HG03432 (cell line): ENCODE data around the gene AGAP3.

Source experiments
- ATAC-seq: cut with Tn5 transposase; IDR thresholded peaks from one replicate; pipeline ENCODE4 v1.9.1; 2021; ENCODE audit warnings: mild to moderate bottlenecking, moderate library complexity; ENCODE audit not compliant: unreplicated experiment

AGAP3 gene

DNA sequence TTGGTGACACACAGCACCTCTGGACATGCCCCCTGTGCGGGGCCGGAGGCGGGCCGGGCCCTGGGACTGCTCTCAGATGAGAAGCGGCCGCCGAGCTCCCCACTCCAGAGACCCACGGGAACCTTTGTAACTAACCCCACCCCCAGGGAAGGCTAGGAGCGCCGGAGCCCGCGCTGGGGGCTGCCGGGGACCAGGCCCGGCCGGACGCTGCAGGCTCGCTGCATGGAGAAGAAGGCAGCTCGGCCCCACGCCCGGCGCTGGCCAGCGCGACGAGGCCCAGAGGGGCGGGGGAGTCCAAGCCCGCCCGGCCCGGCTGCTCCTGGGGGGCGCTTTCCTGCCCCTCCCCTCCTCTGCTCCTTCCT is 36.5 kb downstream of the AGAP3 start:
- no peak for ATAC-seq

- no peak for ATAC-seq
Observed at GRCh38 chr7:151123158-151123821, 37.0 kb downstream of the AGAP3 start.

- ATAC-seq: peak; percentile 89
Observed at GRCh38 chr7:151123822-151124464, 37.7 kb downstream of the AGAP3 start.

DNA sequence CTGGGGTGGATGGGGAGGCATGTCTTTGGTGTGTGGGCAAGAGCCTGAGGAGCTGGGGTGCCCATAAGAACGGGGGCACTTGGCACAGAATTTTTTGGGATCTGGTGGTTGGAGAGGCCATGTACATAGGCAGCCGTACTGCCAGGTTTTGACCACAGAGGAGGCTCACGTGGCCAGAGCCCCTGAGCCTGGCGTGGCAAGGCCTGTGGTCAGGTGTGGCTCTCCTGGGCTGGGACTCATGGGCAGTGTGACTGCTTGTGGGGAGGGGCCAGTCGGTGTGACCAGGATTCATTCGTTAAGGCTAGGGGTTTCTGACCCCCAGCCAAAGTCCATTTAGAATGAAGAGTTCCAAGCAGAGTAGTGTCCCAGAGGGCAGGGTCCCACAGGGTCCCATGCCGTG is 38.2 kb downstream of the AGAP3 start:
- no peak for ATAC-seq

GRCh38 chr7:151124899-151125399 is 38.7 kb downstream of the AGAP3 start:
- no peak for ATAC-seq

GRCh38 chr7:151125470-151125845 is 39.2 kb downstream of the AGAP3 start:
- no peak for ATAC-seq

DNA sequence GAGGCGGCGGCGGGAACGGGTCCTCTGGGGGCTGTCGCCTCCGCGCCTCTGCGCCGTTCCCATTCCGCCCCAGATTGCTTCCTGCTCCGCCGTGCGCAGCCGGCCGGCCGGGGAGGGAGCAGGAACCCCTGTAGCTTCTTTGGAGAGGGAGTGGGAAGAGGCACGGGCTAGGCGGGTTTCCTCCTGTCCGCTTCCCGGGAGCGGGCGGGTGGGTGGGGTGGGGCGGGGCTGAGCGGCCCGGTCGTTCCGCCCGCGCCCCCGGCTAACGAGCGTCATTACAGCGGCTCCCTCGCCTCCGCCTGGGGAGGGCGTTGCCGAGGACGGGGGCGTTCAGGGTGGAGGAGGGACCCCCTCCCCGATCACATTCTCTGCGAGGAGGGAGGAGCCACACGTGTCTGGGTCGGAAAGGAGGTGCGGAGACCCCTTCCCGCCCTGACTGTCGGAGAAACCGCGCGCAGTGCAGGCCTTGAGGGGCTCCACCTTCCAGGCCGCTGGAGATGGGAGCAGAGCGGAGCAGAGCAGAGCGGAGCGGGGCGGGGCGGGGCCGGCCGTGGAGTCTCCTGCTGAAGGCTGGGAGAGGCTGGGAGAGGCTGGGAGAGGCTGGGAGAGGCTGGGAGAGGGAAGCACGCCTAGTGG is 39.7 kb downstream of the AGAP3 start:
- no peak for ATAC-seq

DNA sequence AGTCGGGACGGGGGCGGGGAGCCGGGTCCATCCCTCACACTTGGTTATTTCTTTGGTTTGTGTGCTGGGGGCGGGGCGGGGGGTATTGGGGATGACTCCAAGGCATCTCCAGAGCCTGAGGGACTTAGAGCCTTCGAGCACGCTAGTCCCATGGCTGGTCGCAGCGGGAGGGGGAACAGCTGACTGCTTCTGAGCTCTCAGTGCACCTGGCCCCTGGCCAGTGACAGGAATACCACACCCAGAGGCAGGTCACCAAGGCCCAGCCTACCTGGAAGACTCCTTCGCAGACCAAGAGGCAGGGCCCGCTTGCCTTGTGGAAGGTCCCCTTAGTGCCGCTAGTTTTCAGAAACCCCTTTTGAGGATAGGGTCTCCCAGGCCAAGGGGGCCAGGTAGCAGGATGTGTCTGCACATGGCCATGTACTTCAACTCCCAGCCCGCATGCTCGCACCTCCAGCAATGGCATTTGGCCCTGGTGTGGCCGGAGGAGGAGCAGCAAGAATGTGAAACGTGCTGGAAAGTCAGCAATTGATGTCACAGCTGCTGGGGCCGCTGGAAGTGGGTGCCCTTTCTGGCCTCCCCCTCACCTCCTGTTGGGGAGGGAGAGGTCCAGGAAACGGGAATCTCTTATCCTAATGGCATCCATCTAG is 40.3 kb downstream of the AGAP3 start:
- no peak for ATAC-seq

- no peak for ATAC-seq
Observed at GRCh38 chr7:151128144-151128543, 41.9 kb downstream of the AGAP3 start.

- ATAC-seq: no peak
Observed at GRCh38 chr7:151128716-151129115, 42.4 kb downstream of the AGAP3 start.

DNA sequence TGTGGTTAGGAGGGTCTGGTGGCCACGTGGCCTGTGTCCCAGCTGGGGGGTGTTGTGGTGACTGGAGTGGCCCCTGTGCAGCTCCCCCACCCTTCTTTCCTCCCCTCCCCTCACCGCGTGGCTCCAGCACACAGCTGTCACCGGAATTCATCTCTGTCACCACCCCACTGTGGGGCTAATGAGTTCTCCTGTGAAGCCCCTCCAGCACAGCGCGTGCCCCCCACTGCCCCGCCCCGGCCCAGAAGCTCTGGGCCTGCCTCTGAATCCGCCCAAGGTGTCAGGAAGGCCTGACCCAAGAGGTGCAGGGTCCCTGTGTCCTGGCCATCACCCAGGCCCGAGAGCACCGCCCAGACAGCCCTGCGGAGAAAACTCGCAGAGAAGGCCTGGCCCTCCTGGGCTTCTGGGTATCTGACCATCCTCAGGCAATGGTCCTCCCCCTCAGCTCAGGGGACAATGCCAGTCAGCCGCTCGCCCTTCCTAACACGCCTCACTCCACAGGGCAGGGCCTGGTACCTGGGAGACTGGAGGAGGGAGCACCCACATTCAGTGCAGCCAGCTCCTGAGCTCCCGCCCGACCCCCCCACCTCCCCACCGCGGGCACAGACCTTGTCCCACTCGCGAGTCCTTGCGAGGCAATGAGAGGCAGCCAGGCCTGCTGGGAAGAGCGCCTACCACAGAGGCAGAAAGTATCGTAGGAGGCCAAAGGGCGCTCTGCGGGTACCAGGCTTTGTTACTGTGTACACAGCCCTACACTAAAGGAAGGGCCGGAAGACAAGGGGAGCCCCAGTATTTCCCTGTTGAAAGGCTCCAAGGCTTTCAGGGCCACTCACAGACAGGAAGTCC is 43.1 kb downstream of the AGAP3 start:
- ATAC-seq: no peak

DNA sequence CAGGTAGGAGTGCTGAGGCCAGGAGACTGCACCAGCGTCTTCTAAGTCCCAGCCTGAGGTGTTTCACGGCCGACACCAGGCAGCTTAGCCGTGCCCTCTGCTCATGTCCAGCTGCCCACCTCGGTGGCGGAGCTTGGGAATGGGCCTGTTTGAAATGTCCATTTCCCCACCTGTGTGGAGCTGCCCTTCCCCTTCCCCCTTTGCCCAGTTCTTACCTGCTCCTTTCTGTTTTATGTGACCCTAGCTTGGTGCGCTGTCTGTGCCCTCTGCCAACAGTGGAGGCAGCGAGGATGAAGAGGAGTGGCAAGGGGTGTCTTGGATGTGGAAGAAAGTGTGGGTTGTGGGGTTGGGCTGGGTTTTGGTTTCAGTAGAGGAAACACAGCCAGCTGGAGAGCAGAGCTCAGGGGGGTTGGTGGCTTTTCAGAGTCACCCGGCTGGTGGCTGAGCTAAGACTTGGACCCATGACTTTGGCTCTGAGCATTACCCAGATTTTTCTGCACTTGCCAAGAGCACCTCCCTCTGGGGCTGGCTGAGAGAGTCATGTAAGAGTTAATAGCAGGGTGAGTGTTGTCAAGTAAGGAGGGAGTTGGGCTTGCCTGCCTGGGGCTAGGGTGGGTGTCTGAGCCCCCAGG is 43.8 kb downstream of the AGAP3 start:
- no peak for ATAC-seq

DNA sequence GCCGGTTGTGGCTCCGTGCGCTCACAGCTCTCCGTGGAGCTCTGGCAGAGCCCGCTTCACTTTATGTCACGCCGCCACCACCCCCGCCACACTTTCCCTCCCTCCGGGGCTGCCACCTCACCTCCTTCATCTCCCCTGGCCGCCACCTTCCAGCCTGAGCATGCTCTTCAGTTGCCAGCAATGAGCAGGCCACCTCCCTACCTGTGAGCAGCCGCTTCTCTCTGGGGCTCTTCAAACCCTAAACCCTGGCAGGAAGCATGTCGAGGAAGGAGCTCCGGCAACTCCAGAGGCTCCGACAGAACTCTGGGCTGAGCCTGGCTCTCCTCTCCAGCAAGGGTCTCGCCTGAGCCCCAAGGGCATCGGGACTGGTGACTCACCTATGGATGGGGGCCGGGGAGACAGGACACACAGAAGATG is 44.5 kb downstream of the AGAP3 start:
- ATAC-seq: no peak

- no peak for ATAC-seq
Observed at GRCh38 chr7:151131224-151131591, 44.9 kb downstream of the AGAP3 start.

DNA sequence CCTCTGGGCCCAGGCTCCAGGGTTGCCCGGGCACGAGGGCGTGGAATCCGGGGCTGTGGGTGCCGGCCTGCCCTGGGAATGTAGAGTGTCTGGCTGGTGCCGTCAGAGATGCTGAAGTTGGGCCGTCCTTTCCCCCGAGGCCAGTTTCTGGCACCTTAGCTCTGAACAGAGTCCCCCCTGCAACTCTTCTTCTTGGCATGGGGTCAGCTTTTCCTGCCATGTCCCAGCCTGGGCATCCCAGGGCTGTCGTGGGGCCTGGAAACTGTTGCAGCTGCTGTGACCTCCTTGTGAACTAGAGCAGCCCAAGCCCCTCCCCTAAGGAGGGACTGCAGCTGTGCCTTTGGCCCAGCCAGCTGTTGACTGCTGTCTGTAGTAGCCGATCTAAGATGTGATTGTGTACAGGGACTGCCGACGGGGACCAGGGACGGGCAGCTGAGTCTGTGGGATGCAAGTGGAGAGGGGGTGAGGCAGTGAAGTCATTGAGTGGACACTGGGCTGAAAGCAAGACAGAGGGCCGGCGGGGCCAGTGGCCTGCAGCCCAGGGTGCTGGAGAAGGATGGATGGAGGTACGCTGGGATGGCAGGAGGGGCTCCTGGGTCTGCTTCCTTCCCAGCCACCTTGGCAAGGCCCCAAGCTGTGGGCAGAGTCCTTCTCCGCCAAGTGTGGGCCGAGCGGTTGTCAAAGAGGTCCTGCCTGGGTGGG is 45.5 kb downstream of the AGAP3 start:
- ATAC-seq: no peak

DNA sequence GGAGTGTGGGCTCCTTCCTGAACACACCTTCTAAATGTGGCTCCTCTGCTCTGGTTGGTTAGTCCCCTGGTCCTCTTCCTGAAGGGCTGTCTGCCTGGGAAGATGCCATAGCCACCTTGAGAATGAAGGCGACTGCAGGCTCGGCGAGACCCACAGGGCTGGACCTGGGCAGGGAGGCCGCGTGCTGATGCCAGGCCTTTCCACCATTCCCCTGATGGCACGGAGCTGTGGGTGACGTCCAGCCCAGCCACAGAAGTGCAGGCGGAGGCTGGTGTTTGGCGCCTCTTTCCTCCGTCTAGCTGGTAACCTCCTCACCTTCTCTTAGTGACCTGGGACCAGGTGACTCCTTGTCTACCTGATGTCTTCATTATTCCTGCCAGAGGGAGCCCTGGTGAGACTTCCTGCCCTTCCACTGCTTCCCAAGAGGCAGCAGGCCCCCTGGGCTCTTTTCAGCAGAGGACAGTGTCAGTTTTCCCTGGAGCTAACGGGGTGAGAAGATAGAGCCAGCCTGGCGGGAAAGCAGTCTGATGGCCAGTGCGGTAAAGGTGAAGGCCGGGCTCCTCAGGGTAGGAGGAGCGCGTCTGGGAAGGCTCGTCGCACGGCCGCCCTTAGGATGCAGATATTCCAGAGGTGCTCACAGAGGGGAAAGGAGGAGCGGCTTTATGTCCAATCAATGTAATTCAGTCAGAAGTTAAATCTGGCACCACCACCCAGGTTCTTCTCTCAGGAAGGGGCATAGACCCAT is 46.4 kb downstream of the AGAP3 start:
- no peak for ATAC-seq

DNA sequence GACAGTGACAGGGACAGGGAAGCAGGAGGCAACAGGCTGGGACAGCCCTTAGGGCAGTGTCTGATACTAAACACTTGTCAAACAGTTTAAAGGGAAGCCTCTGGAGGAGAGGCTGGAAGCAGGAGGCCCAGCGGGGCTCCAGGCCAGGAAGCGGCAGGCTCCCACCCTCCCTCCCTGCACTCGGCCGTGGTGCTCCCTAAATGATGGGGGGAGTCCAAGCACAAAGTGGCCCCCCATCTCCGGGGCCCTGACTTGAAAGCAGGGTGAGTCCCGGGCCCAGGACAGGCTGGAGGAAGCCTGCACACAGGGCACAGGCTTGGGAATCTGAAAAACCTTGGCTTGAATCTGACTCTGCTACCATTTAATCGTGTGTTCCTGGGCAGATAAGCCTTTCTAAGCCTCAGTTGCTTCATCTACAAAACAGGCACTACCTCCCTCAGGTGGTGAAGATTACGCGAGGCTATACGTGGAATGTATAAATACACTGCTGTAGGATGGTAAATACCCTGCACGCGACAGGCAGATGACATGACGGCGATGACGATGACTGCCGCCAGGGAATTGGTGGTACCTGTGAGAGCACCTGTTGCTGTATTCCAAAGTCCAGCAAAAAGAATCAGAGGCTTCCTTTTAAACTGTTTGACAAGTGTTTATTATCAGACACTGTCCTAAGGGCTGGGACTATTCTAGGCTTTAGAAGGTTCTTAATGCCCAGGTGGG is 47.2 kb downstream of the AGAP3 start:
- ATAC-seq: no peak

DNA sequence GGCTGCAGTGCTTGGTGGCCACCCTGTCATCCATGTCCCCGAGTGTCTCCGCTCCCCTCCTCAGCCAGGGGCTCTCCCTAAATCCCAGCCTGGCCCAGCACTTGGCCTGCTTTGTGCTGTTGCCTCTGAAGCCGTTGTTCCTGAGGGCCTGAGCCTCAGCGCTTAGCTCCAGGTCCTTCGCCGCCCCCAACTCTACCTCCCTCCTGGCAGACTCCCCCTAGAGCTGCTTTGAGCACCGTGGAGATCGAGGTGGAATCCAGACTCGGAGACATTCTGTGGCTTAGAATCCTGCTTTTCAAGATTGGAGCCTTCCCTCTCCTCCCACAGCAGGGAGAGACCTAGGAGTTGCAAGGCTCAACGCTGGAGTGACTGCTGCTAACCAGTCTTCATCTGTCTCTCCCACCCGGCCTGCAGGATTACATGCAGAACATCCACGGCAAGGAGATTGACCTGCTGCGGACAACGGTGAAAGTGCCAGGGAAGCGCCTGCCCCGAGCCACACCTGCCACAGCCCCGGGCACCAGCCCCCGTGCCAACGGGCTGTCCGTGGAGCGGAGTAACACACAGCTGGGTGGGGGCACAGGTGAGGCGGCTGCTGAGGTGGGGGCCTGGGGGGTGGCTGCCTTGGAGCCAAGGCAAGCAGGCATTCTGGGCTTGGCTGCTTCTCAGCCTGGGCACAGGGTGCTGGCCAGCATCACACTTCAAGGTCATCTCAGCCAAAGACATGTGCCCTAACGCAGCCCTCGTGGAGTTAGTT is 47.9 kb downstream of the AGAP3 start:
- no peak for ATAC-seq
